Cardiac fibroblast (primary cell): Measurements from ENCODE around the gene JARID2.

ENCODE experiments used
- DNase-seq, 2 donors: peaks; one replicate each; pipeline versions ENCODE4 v3.0.0 to v3.0.0-alpha.2; 2010; ENCODE audit warnings: low read depth in 2 of 2
- H3K4me3 ChIP-seq, 2 donors: replicated peaks in 1 of 2; 1 replicate in 1 of 2; 2 replicates in 1 of 2; pipeline ENCODE4 v1.5.1; 2011; ENCODE audit warnings: low read depth in 2 of 2, low read length in 2 of 2, mild to moderate bottlenecking in 2 of 2, moderate library complexity in 1 of 2
- TF ChIP-seq, protein P1 (sequence below): IDR thresholded peaks from one replicate; pipeline ENCODE4 v1.5.1; 2011; ENCODE audit warnings: low read depth, mild to moderate bottlenecking, low read length, inconsistent platforms

JARID2 gene

DNA sequence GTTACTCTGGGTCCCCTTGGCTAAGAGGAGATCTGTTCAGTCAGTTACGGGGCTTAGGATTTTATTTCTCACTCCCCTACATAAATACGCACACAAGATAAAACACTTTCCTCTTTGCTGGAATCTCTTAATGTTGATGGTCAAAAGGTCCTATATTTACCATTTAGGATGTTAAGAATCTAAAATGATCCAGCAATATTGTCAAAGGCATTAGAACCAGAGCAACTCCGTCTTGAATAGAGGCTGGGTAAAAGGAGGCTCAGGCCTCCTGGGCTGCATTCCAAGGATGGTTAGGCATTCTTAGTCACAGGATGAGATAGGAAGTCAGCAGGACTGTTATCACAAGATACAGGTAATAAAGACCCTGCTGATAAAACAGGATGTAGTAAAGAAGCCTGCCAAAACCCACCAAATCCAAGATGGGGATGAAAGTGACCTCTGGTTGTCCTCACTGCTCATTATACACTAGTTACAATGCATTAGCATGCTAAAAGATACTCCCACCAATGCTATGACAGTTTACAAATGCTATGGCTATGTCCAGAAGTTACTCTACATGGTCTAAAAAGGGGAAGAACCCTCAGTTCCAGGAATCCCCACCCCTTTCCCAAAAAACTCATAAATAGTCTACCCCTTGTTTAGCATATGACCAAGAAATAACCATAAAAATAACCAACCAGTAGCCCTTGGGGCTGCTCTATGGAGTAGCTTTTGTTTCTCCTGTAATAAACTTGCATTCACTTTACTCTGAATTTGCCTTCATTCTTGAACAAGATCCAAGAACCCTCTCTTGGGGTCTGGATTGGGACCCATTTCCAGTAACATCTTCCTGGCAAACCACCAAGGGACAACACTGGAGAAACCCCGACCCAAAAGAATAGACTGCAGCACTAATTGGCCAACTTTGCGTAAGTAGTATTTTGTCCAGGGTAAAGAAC lies 309.5 kb downstream of the JARID2 start:
- TF ChIP-seq, protein P1, sequence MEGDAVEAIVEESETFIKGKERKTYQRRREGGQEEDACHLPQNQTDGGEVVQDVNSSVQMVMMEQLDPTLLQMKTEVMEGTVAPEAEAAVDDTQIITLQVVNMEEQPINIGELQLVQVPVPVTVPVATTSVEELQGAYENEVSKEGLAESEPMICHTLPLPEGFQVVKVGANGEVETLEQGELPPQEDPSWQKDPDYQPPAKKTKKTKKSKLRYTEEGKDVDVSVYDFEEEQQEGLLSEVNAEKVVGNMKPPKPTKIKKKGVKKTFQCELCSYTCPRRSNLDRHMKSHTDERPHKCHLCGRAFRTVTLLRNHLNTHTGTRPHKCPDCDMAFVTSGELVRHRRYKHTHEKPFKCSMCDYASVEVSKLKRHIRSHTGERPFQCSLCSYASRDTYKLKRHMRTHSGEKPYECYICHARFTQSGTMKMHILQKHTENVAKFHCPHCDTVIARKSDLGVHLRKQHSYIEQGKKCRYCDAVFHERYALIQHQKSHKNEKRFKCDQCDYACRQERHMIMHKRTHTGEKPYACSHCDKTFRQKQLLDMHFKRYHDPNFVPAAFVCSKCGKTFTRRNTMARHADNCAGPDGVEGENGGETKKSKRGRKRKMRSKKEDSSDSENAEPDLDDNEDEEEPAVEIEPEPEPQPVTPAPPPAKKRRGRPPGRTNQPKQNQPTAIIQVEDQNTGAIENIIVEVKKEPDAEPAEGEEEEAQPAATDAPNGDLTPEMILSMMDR, result no peak
- DNase-seq, result no peak
- no peak overlapping the region for H3K4me3 ChIP-seq

DNA sequence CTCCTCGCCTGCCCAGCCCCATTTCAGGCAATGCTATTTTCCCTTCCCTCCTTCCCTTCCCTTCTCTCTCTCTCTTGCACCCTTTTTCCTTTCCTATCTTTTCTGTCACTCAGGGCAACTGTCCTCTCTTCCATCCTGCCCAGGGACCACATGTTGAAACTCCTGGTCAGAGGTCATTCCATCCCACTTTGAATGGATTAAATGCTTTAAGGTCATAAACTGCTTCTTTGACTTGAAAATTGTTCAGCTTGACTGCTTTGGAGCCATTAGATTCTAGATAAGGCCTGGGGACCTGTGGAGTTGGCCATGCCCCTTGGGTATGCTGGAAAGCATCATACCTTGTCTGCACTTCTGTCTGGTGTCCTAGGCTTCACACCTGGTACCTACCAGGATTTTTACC lies 310.8 kb downstream of the JARID2 start:
- H3K4me3 ChIP-seq, result no peak overlapping the region
- DNase-seq, result no peak
- TF ChIP-seq, protein P1, result no peak

DNA sequence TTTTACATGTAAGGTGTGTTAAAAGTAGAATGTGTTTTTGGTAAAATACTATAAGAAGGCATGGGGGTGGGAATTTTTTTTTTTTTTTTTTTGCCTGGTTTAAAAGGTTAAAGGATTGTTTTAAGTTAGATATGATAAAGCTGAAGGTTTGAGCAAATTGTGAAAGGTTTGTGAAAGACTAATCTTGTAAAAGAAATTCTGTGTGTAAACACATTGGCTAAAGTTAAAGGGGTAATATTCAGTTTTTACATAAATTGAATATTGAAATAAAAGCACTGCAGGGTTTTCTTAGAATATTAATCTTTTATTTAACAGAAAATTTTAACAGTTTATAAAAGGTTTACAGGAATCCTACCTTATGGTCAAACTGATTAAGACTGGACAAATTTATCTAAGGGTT lies 311.3 kb downstream of the JARID2 start:
- H3K4me3 ChIP-seq, result no peak overlapping the region
- TF ChIP-seq, protein P1, result no peak
- DNase-seq, result no peak

DNA sequence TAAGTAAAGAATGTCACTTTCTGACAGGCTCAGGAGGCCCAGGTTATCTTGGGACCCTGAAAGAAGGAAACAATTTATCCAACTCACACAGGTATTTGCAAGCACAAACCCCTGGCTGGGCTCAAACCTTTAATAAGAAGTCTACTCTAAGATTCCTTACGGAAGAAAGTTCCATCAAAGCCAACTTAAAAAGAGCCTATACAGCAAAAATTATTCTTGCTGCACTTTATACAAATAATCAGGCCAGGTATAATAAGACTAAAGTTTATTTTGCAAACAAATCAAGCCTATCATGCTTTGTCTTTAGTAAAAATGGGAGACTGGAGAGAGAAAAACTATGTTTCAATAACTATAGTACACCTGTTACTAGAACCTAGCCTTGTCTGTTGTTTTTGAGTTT lies 314.8 kb downstream of the JARID2 start:
- TF ChIP-seq, protein P1, result no peak
- H3K4me3 ChIP-seq, result no peak overlapping the region
- no peak for DNase-seq

DNA sequence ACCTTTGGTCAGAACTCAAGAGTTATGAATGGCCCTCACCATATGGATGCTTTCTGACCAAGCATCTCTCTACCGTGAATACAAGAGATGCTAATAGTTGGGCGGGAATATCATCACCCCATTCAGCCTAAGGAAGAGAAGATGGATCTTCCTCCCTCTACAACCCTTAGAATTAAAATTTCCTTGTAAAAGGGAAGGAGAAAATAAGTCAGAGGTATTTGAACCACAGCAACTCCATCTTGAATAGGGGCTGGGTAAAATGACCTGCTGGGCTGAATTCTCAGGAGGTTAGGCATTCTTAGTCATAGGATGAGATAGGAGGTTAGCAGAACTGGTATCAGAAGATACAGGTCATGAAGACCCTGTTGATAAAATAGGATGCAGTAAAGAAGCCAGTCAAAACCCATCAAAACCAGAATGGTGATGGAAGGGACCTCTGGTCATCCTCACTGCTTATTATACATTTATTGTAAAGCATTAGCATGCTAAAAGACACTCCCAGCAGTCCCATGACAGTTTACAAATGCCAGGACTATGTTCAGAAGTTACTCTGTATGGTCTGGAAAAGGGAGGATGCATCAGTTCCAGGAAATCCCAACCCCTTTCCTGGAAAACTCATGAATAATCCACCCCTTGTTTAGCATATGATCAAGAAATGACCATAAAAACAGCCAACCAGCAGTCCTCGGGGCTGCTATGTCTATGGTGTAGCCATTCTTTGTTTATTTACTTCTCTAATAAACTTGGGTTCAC lies 315.8 kb downstream of the JARID2 start:
- H3K4me3 ChIP-seq, result no peak overlapping the region
- TF ChIP-seq, protein P1, result no peak
- DNase-seq, result peak; percentile 8 to 31

DNA sequence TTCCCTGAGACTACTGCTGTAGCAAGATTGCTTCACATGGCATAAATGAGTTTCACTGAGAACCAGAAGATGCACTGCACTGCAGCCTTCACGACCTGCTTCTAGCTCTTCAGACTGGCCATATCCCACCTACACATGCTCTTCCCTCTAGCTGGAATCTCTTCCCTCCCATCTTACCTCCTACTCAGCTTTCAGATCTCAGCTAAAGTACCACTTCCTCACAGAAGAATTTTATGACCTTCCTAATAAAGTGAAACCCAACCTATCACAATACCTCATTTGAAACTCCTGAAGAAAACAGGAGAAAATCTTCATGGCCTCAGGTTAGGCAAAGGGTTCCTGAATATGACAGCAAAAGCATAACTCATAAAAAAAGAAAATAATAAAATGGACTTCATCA lies 317.1 kb downstream of the JARID2 start:
- no peak overlapping the region for H3K4me3 ChIP-seq
- TF ChIP-seq, protein P1, result no peak
- no peak for DNase-seq
